ENCODE measurements around the gene SASH1.

SASH1 gene

DNA sequence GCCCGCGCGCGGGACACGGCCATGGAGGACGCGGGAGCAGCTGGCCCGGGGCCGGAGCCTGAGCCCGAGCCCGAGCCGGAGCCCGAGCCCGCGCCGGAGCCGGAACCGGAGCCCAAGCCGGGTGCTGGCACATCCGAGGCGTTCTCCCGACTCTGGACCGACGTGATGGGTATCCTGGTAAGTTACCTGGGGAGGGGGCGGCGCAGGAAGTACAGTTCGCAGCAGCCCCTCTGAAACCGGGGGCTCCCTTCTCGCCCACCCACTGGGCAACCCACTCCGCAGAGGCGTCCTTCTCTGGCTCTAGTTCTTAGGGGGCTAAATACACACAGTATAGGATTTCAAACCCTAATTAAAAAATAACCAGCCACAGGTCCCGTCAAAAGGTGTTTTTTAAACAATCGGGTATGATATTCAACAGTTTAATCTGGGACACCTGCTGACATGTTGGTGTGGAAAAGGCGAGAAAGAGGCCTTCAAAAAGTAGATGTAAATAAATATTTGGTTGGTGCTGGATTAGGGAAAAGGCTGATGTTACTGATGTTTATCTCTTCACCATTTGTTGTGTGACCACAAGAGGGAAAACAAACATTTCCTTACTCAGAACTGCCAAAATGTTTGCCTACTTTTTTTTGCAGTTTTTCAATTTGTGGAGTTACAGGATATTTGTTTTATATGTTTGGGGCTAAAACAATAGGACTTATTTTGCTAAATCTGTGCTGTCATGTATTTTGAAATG is 577 bp downstream of the SASH1 start:
- no peak for TF ChIP-seq EZH2phosphoT487 (IDR thresholded peaks at IDR 0.05; ENCODE audit: low read length)
- TF ChIP-seq, protein P1, sequence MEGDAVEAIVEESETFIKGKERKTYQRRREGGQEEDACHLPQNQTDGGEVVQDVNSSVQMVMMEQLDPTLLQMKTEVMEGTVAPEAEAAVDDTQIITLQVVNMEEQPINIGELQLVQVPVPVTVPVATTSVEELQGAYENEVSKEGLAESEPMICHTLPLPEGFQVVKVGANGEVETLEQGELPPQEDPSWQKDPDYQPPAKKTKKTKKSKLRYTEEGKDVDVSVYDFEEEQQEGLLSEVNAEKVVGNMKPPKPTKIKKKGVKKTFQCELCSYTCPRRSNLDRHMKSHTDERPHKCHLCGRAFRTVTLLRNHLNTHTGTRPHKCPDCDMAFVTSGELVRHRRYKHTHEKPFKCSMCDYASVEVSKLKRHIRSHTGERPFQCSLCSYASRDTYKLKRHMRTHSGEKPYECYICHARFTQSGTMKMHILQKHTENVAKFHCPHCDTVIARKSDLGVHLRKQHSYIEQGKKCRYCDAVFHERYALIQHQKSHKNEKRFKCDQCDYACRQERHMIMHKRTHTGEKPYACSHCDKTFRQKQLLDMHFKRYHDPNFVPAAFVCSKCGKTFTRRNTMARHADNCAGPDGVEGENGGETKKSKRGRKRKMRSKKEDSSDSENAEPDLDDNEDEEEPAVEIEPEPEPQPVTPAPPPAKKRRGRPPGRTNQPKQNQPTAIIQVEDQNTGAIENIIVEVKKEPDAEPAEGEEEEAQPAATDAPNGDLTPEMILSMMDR (IDR thresholded peaks at IDR 0.05; ENCODE audit: low read length): no peak
- no peak for TF ChIP-seq EZH2 (optimal IDR thresholded peaks at IDR 0.05; ENCODE audit: low read depth, low read length)
- Histone ChIP-seq H3K27ac (ENCODE audit: low read length) (no peak overlapping the region), H3K4me2 (ENCODE audit: low read depth, low read length) (no peak overlapping the region), H3K4me1 (ENCODE audit: low read length) (no peaks in the 10 kb centered on the region), H3K79me2 (ENCODE audit: low read length) (no peaks in the 10 kb centered on the region), H3F3A (ENCODE audit: insufficient read depth, low read length) (no peaks in the 10 kb centered on the region), H3K27me3 (replicated peaks; ENCODE audit: insufficient read depth, low read length) (no peaks in the 10 kb centered on the region), H3K36me3 (replicated peaks; ENCODE audit: insufficient read depth, low read length) (no peaks in the 10 kb centered on the region), H3K4me3 (ENCODE audit: low read length) (no peak overlapping the region), H3K9ac (ENCODE audit: low read length) (no peak overlapping the region), H3K9me2 (replicated peaks; ENCODE audit: insufficient read depth, low read length) (no peaks in the 10 kb centered on the region), H3K9me3 (replicated peaks; ENCODE audit: insufficient read depth, low read length) (no peaks in the 10 kb centered on the region), H4K20me1 (ENCODE audit: insufficient read depth, low read length) (no peaks in the 10 kb centered on the region), H2AFZ (ENCODE audit: low read length) (no peak overlapping the region)
- no peak for DNase-seq

DNA sequence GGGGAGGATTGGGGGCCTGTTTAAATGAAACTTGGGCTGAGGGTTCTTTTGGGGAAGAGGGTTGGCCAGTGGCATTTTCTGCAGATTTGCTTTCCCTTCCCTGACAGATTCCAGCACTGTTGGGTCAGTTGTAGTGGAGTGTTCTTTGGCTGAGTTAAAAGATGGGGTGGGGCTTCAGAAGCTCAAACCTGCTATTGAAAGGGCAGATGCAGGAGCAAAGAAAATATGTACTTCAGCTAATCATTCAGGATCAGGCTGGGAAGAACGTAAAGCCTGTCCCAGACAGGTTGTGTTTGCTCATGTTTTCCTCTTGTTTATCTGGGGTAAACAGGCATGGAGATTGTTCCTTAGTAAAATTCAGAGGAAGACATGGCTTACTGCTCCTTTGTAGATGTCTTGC is 2.5 kb downstream of the SASH1 start:
- Histone ChIP-seq H3K79me2 (ENCODE audit: low read length) (no peaks in the 10 kb centered on the region), H3F3A (ENCODE audit: insufficient read depth, low read length) (no peaks in the 10 kb centered on the region), H4K20me1 (ENCODE audit: insufficient read depth, low read length) (no peaks in the 10 kb centered on the region), H2AFZ (ENCODE audit: low read length) (no peak overlapping the region), H3K36me3 (replicated peaks; ENCODE audit: insufficient read depth, low read length) (no peaks in the 10 kb centered on the region), H3K27ac (ENCODE audit: low read length) (no peak overlapping the region), H3K9me2 (replicated peaks; ENCODE audit: insufficient read depth, low read length) (no peaks in the 10 kb centered on the region), H3K4me2 (ENCODE audit: low read depth, low read length) (no peak overlapping the region), H3K9ac (ENCODE audit: low read length) (no peak overlapping the region), H3K27me3 (replicated peaks; ENCODE audit: insufficient read depth, low read length) (no peaks in the 10 kb centered on the region), H3K9me3 (replicated peaks; ENCODE audit: insufficient read depth, low read length) (no peaks in the 10 kb centered on the region), H3K4me1 (ENCODE audit: low read length) (no peaks in the 10 kb centered on the region), H3K4me3 (ENCODE audit: low read length) (no peak overlapping the region)
- TF ChIP-seq EZH2phosphoT487 (IDR thresholded peaks at IDR 0.05; ENCODE audit: low read length): no peak
- TF ChIP-seq, protein P1 (IDR thresholded peaks at IDR 0.05; ENCODE audit: low read length): no peak
- no peak for TF ChIP-seq EZH2 (optimal IDR thresholded peaks at IDR 0.05; ENCODE audit: low read depth, low read length)
- no peak for DNase-seq

DNA sequence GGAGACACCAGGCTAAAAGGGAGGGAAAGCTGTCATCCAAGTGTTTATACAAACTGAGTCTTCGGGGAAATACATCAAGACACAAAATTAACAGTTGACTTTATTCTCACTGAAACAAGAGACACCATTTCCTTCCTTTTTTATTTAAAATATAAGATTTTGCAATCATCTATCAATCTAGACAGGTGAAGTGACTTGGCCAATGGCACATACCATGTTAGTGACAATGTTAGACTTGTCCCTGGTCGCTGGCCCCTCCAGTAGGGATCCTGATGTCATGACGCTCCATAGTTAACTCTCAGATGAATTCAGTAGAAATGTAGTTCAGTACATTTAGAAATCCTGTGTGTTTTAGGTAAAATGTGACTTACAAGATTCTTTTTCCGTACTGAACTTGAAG is 2.9 kb downstream of the SASH1 start:
- Histone ChIP-seq H2AFZ (ENCODE audit: low read length) (no peak overlapping the region), H4K20me1 (ENCODE audit: insufficient read depth, low read length) (no peaks in the 10 kb centered on the region), H3K36me3 (replicated peaks; ENCODE audit: insufficient read depth, low read length) (no peaks in the 10 kb centered on the region), H3K79me2 (ENCODE audit: low read length) (no peaks in the 10 kb centered on the region), H3K9ac (ENCODE audit: low read length) (no peak overlapping the region), H3K4me3 (ENCODE audit: low read length) (no peak overlapping the region), H3F3A (ENCODE audit: insufficient read depth, low read length) (no peaks in the 10 kb centered on the region), H3K9me2 (replicated peaks; ENCODE audit: insufficient read depth, low read length) (no peaks in the 10 kb centered on the region), H3K9me3 (replicated peaks; ENCODE audit: insufficient read depth, low read length) (no peaks in the 10 kb centered on the region), H3K27me3 (replicated peaks; ENCODE audit: insufficient read depth, low read length) (no peaks in the 10 kb centered on the region), H3K4me1 (ENCODE audit: low read length) (no peaks in the 10 kb centered on the region), H3K27ac (ENCODE audit: low read length) (no peak overlapping the region), H3K4me2 (ENCODE audit: low read depth, low read length) (no peak overlapping the region)
- no peak for TF ChIP-seq EZH2 (optimal IDR thresholded peaks at IDR 0.05; ENCODE audit: low read depth, low read length)
- TF ChIP-seq EZH2phosphoT487 (IDR thresholded peaks at IDR 0.05; ENCODE audit: low read length): no peak
- TF ChIP-seq, protein P1 (IDR thresholded peaks at IDR 0.05; ENCODE audit: low read length): no peak
- no peak for DNase-seq
